ENCODE measurements around the gene ATF7IP2. TPM values are rescaled to one million over a fixed set of nuclear protein-coding genes. Genes with fewer than 3 reads are reported as not detected.

Gene ATF7IP2
- total and polyA plus RNA-seq, 3 experiments from 2014 or later, result 12.4 to 119 (median 14.3) TPM

DNA sequence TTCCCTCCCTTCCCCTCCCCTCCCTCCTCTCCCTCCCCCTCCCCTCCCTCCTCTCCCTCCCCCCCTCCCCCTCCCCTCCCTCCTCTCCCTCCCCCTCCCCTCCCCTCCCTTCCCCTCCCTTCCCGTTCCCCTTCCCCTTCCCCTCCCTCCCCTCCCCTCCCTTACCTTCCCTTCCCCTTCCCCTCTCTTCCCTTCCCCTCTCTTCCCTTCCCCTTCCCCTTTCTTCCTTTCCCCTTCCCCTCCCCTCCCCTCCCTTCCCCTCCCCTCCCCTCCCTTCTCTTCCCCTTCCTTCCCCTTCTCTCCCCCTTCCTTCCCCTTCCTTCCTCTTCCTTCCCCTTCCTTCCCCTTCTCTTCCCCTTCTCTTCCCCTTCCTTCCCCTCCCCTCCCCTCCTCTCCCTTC is 133.4 kb downstream of the ATF7IP2 start:
- no peak overlapping the region for H3K4me3 ChIP-seq (ENCODE audit: low read length)
- Mint-ChIP-seq H3K4me1 (peaks cover 2 to 4% (median 3%) of the 10 kb centered on the region in 3 donors), H3K27ac (no peak overlapping the region)

GRCh38 chr16:10519929-10520868 is 134.3 kb downstream of the ATF7IP2 start:
- Mint-ChIP-seq H3K4me1 (peaks cover 2 to 4% (median 3%) of the 10 kb centered on the region in 3 donors), H3K27ac (peak overlapping the region in 1 of 8 donors; percentile 24), H3K4me3 (no peak overlapping the region), H3K9me3 (no peaks in the 10 kb centered on the region), H3K36me3 (no peaks in the 10 kb centered on the region), H3K27me3 (peaks cover 3 to 13% of the 10 kb centered on the region in 2 donors)
- no peak overlapping the region for H3K4me3 ChIP-seq (ENCODE audit: low read length)
- ChIA-PET CTCF (interaction anchor here (1.1 to 4.8 kb wide), 4 partner anchors 10 to 217 kb away, joined by 3 to 23 read pairs (median 6); no protein-coding TSS in a partner anchor), POLR2A (no interaction called here)
- no peak for DNase-seq
- H3K36me3 ChIP-seq (ENCODE audit: insufficient read depth, low read length), result no peaks in the 10 kb centered on the region
- peaks cover 3% of the 10 kb centered on the region for H3K27me3 ChIP-seq (ENCODE audit: insufficient read depth, low read length, poor library complexity, severe bottlenecking)
- no peaks in the 10 kb centered on the region for H3K9me3 ChIP-seq (ENCODE audit: low read length)
- no peak overlapping the region for H3K27ac ChIP-seq (ENCODE audit: low read depth, low read length)
- H3K4me1 ChIP-seq (ENCODE audit: insufficient read depth, low read length), result no peaks in the 10 kb centered on the region

More for the DNA sequence above, 133.4 kb downstream of the ATF7IP2 start:
- ChIA-PET CTCF (interaction anchor here (4.8 kb wide), 1 partner anchor 218 kb away, joined by 23 read pairs; no protein-coding TSS in a partner anchor), POLR2A (no interaction called here)
- no peak overlapping the region for H3K4me3 Mint-ChIP-seq
- no peaks in the 10 kb centered on the region for H3K9me3 Mint-ChIP-seq
- Histone ChIP-seq H3K27ac (ENCODE audit: low read depth, low read length) (no peak overlapping the region), H3K4me1 (ENCODE audit: insufficient read depth, low read length) (no peaks in the 10 kb centered on the region), H3K36me3 (ENCODE audit: insufficient read depth, low read length) (no peaks in the 10 kb centered on the region), H3K9me3 (ENCODE audit: low read length) (no peaks in the 10 kb centered on the region), H3K27me3 (ENCODE audit: insufficient read depth, low read length, poor library complexity, severe bottlenecking) (peaks cover 3% of the 10 kb centered on the region)
- H3K27me3 Mint-ChIP-seq, result peaks cover 3 to 13% of the 10 kb centered on the region in 2 donors
- DNase-seq, result no peak
- no peaks in the 10 kb centered on the region for H3K36me3 Mint-ChIP-seq

GRCh38 chr16:10520869-10521578 is 135.2 kb downstream of the ATF7IP2 start:
- DNase-seq, result no peak
- POLR2A ChIA-PET, result no interaction called here
- Mint-ChIP-seq H3K4me1 (peaks cover 2 to 4% (median 3%) of the 10 kb centered on the region in 3 donors), H3K27ac (no peak overlapping the region), H3K36me3 (no peaks in the 10 kb centered on the region), H3K9me3 (no peaks in the 10 kb centered on the region), H3K27me3 (peaks cover 6 to 13% of the 10 kb centered on the region in 2 donors), H3K4me3 (no peak overlapping the region)
- H3K27ac ChIP-seq (ENCODE audit: low read depth, low read length), result no peak overlapping the region
- peaks cover 3% of the 10 kb centered on the region for H3K27me3 ChIP-seq (ENCODE audit: insufficient read depth, low read length, poor library complexity, severe bottlenecking)
- H3K36me3 ChIP-seq (ENCODE audit: insufficient read depth, low read length), result no peaks in the 10 kb centered on the region
- CTCF ChIA-PET, result interaction anchor here (1.1 to 4.8 kb wide), 5 partner anchors 9 to 398 kb away, joined by 3 to 23 read pairs (median 5); no protein-coding TSS in a partner anchor
- H3K4me3 ChIP-seq (ENCODE audit: low read length), result no peak overlapping the region
- no peaks in the 10 kb centered on the region for H3K9me3 ChIP-seq (ENCODE audit: low read length)
- no peaks in the 10 kb centered on the region for H3K4me1 ChIP-seq (ENCODE audit: insufficient read depth, low read length)

DNA sequence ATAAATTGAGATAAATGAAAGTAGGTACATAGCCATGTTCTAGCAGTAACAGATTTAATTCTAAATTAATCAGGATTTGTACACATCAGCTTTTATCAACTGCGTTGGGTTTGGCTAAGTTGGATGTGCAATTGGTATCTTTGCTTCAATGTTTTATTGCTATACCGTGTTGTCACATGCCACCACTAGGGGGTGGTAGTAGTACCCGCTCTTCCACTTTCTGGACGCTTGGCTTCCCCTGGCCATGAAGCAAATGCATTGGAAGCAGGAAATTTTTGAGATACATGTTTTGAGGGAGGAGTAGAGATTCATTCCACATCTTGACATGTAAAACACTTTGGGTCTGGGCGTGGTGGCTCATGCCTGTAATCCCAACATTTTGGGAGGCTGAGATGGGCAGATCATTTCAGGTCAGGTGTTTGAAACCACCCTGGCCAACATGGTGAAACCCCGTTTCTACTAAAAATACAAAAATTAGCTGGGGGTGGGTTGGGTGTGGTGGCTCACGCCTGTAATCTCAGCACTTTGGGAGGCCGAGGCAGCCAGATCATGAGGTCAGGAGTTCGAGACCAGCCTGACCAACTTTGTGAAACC is 135.9 kb downstream of the ATF7IP2 start:
- no peak overlapping the region for H3K27ac ChIP-seq (ENCODE audit: low read depth, low read length)
- no peaks in the 10 kb centered on the region for H3K36me3 ChIP-seq (ENCODE audit: insufficient read depth, low read length)
- POLR2A ChIA-PET, result no interaction called here
- Mint-ChIP-seq H3K27me3 (peaks cover 6 to 13% of the 10 kb centered on the region in 2 donors), H3K4me3 (no peak overlapping the region), H3K4me1 (peaks cover 2 to 4% (median 3%) of the 10 kb centered on the region in 3 donors), H3K9me3 (no peaks in the 10 kb centered on the region), H3K27ac (no peak overlapping the region), H3K36me3 (no peaks in the 10 kb centered on the region)
- no peaks in the 10 kb centered on the region for H3K4me1 ChIP-seq (ENCODE audit: insufficient read depth, low read length)
- no peaks in the 10 kb centered on the region for H3K9me3 ChIP-seq (ENCODE audit: low read length)
- H3K27me3 ChIP-seq (ENCODE audit: insufficient read depth, low read length, poor library complexity, severe bottlenecking), result peaks cover 3% of the 10 kb centered on the region
- no peak overlapping the region for H3K4me3 ChIP-seq (ENCODE audit: low read length)
- peak in 2 of 5 donors; percentile 10 to 27 for DNase-seq
- CTCF ChIA-PET, result interaction anchor here (0.7 to 4.8 kb wide), 5 partner anchors 12 to 397 kb away, joined by 3 to 23 read pairs (median 5); no protein-coding TSS in a partner anchor

- Mint-ChIP-seq H3K27ac (no peak overlapping the region), H3K27me3 (peaks cover 6 to 13% of the 10 kb centered on the region in 2 donors), H3K36me3 (no peaks in the 10 kb centered on the region), H3K4me3 (no peak overlapping the region), H3K9me3 (no peaks in the 10 kb centered on the region), H3K4me1 (peaks cover 2 to 4% (median 3%) of the 10 kb centered on the region in 3 donors)
- no peak overlapping the region for H3K27ac ChIP-seq (ENCODE audit: low read depth, low read length)
- H3K9me3 ChIP-seq (ENCODE audit: low read length), result no peaks in the 10 kb centered on the region
- no peaks in the 10 kb centered on the region for H3K36me3 ChIP-seq (ENCODE audit: insufficient read depth, low read length)
- no peak for DNase-seq
- ChIA-PET POLR2A (no interaction called here), CTCF (interaction anchor here (2.1 to 4.8 kb wide), 2 partner anchors 214 to 396 kb away, joined by 5 to 23 read pairs; no protein-coding TSS in a partner anchor)
- no peaks in the 10 kb centered on the region for H3K4me1 ChIP-seq (ENCODE audit: insufficient read depth, low read length)
- peaks cover 3% of the 10 kb centered on the region for H3K27me3 ChIP-seq (ENCODE audit: insufficient read depth, low read length, poor library complexity, severe bottlenecking)
- no peak overlapping the region for H3K4me3 ChIP-seq (ENCODE audit: low read length)
These were observed 137.1 kb downstream of the ATF7IP2 start for GRCh38 chr16:10522966-10523365.

DNA sequence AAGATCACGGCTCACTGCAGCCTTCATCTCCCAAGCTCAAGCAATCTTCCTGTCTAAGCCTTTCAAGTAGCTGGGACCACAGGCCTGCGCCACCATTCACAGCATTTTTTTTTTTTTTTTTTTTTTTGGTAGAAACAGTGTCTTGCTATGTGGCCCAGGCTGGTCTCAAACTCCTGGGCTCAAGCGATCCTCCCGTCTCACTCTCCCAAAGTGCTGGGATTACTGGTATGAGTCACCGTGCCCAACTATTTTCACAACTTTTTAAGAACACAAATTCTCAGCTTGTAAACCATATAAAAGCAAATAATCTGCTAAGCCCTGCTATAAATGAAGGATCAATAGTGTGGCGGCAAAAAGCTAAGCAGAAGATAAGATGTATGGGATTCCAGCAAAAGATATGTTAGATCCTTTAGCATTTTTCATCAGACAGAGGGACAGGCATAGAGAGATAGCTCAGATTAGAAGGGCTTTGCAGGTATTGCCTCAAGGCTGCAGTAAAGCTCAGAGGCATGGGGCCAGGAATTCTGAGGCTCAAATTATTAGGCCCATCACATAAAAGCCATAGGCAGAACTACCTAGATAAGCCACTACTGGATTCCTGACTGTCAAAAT is 139.5 kb downstream of the ATF7IP2 start:
- Mint-ChIP-seq H3K4me3 (no peak overlapping the region), H3K9me3 (no peaks in the 10 kb centered on the region), H3K27me3 (peaks cover 6 to 7% of the 10 kb centered on the region in 2 donors), H3K4me1 (peaks cover 2 to 4% (median 3%) of the 10 kb centered on the region in 3 donors), H3K36me3 (no peaks in the 10 kb centered on the region), H3K27ac (no peak overlapping the region)
- Histone ChIP-seq H3K4me1 (ENCODE audit: insufficient read depth, low read length) (no peaks in the 10 kb centered on the region), H3K36me3 (ENCODE audit: insufficient read depth, low read length) (no peaks in the 10 kb centered on the region), H3K27me3 (ENCODE audit: insufficient read depth, low read length, poor library complexity, severe bottlenecking) (peaks cover 3% of the 10 kb centered on the region), H3K9me3 (ENCODE audit: low read length) (no peaks in the 10 kb centered on the region), H3K27ac (ENCODE audit: low read depth, low read length) (no peak overlapping the region), H3K4me3 (ENCODE audit: low read length) (no peak overlapping the region)
- CTCF ChIA-PET, result no interaction called here
- no peak for DNase-seq
- POLR2A ChIA-PET, result no interaction called here

DNA sequence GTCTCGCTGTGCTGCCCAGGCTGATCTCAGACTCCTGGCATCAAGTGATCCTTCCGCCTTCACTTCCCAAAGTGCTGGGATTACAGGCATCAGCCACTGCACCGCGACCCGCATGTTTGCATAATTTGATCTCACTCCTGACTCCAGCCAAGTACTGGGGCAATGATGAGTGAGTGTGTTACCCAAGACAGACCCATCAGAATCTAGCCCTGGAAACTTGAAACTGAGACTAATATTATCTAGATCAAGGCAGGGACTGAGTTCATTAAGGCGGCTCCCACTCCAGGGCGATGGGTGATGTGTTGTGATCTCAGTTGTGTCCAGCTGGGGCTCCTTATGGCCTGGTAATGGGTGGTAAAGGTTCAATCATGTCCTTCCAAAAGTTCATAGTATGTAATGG is 141.1 kb downstream of the ATF7IP2 start:
- no peak for DNase-seq
- Histone ChIP-seq H3K27me3 (ENCODE audit: insufficient read depth, low read length, poor library complexity, severe bottlenecking) (no peaks in the 10 kb centered on the region), H3K4me3 (ENCODE audit: low read length) (no peak overlapping the region), H3K9me3 (ENCODE audit: low read length) (no peaks in the 10 kb centered on the region), H3K27ac (ENCODE audit: low read depth, low read length) (no peak overlapping the region), H3K4me1 (ENCODE audit: insufficient read depth, low read length) (no peaks in the 10 kb centered on the region), H3K36me3 (ENCODE audit: insufficient read depth, low read length) (no peaks in the 10 kb centered on the region)
- Mint-ChIP-seq H3K27ac (no peak overlapping the region), H3K4me3 (no peak overlapping the region), H3K27me3 (peaks cover 0 to 4% of the 10 kb centered on the region in 2 donors), H3K9me3 (no peaks in the 10 kb centered on the region), H3K36me3 (no peaks in the 10 kb centered on the region), H3K4me1 (no peaks in the 10 kb centered on the region)
- ChIA-PET POLR2A (no interaction called here), CTCF (no interaction called here)

Measured in CD8-positive, alpha-beta memory T cell (primary cell).